Activated CD8-positive, alpha-beta T cell treated with anti-CD3 and anti-CD28 coated beads for 36 hours (primary cell): ENCODE data around the gene NOC2L. TPM values are rescaled to one million over a fixed set of nuclear protein-coding genes. Genes with fewer than 3 reads are reported as not detected.
A peak's percentile ranks its signal among the peaks of the same experiment; 100 is the strongest.

Experiments used
- ATAC-seq: fragments of 200-7000 bp; cut with Tn5 transposase; one replicate; pipeline ENCODE4 v1.10.0; 2021; ENCODE audit warnings: mild to moderate bottlenecking, moderate library complexity
- CTCF ChIA-PET: fragments of 350-600 bp; sonication (Branson Sonifier 250); formaldehyde crosslinking; loops from one replicate; lab custom pipeline; 2021; ENCODE audit warnings: antibody characterized with exemption; lab: Charles Lee
- POLR2A ChIA-PET: fragments of 350-600 bp; sonication (Branson Sonifier 250); formaldehyde crosslinking; loops from one replicate; lab custom pipeline; 2021; ENCODE audit warnings: antibody characterized with exemption; lab: Charles Lee
- DNase-seq: peaks from one replicate; pipeline ENCODE4 v3.0.0-alpha.2; 2020
- H3K27ac Mint-ChIP-seq: one replicate; pipeline ENCODE4 v1.8.0; 2021; ENCODE audit warnings: mild to moderate bottlenecking, mixed read lengths
- H3K27me3 Mint-ChIP-seq: one replicate; pipeline ENCODE4 v1.8.0; 2021; ENCODE audit warnings: mixed read lengths
- H3K36me3 Mint-ChIP-seq: one replicate; pipeline ENCODE4 v1.8.0; 2021; ENCODE audit warnings: low read depth, mixed read lengths
- H3K4me1 Mint-ChIP-seq: one replicate; pipeline ENCODE4 v1.8.0; 2021; ENCODE audit warnings: low read depth, mixed read lengths
- H3K4me3 Mint-ChIP-seq: one replicate; pipeline ENCODE4 v1.8.0; 2021; ENCODE audit warnings: mild to moderate bottlenecking, moderate library complexity, mixed read lengths
- H3K9me3 Mint-ChIP-seq: one replicate; pipeline ENCODE4 v1.8.0; 2021; ENCODE audit warnings: mixed read lengths
- CTCF ChIP-seq: fragments of 200-600 bp; IDR thresholded peaks from one replicate; pipeline ENCODE4 v1.8.0; 2022; ENCODE audit warnings: antibody characterized with exemption, mild to moderate bottlenecking
- intact Hi-C: fragments of 100-400 bp; cut with micrococcal nuclease; formaldehyde crosslinking; loops from one replicate; pipeline ENCODE4 v1.10.0; 2022
- total RNA-seq, 2 experiments: library from RNA; stranded (reverse); gene quantifications; one replicate each; pipeline ENCODE4 v1.2.3, GENCODE V29; 2021

Gene NOC2L
- total RNA-seq, 2 experiments from 2014 or later = 138 to 139 TPM

GRCh38 chr1:964691-965525, 5.9 kb upstream of the NOC2L start:
- Mint-ChIP-seq H3K36me3 (peaks cover 10% of the 10 kb centered on the region), H3K4me3 (no peak overlapping the region), H3K27me3 (peaks cover 8% of the 10 kb centered on the region), H3K9me3 (peaks cover 2% of the 10 kb centered on the region), H3K27ac (no peak overlapping the region), H3K4me1 (peaks cover 11% of the 10 kb centered on the region)
- ATAC-seq = no peak
- DNase-seq = no peak
- intact Hi-C loops = no loop called here
- POLR2A ChIA-PET = interaction anchor here (1.5 kb wide), 1 partner anchor 60 kb away, joined by 3 read pairs; no protein-coding TSS in a partner anchor
- no peak for TF ChIP-seq CTCF
- CTCF ChIA-PET = no interaction called here

DNA sequence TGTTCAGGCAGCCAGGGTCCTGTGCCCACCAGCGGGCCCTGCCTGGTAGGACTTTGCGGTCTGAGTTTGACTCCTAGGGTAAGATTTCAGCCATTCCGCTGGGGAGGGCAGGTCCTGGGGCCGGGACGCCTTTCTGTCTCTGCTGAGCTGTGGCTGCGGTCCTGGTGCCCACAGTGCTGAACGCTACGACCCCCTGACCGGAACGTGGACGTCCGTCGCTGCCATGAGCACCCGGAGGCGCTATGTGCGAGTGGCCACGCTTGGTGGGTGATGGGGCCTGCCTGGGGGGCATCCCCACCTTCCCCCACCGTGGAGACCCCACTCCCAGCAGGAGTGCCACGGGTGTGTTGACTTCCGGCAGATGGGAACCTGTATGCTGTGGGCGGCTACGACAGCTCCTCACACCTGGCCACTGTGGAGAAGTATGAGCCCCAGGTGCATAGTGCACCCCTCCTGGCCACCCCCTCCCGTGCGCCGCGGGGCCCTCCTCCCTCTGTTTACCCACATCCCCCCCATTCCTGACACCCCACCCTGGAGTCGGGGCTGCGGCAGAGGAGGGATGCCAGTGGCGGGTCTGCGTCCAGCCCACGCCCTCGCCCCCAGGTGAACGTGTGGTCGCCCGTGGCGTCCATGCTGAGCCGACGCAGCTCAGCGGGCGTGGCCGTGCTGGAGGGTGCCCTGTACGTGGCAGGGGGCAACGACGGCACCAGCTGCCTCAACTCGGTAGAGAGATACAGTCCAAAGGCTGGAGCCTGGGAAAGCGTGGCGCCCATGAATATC, 4.9 kb upstream of the NOC2L start:
- Mint-ChIP-seq H3K36me3 (peaks cover 10% of the 10 kb centered on the region), H3K9me3 (no peaks in the 10 kb centered on the region), H3K4me3 (no peak overlapping the region), H3K27ac (no peak overlapping the region), H3K27me3 (no peaks in the 10 kb centered on the region), H3K4me1 (peaks cover 11% of the 10 kb centered on the region)
- ATAC-seq = no peak
- POLR2A ChIA-PET = interaction anchor here (1.5 kb wide), 1 partner anchor 59 kb away, joined by 3 read pairs; no protein-coding TSS in a partner anchor
- DNase-seq = no peak
- CTCF ChIA-PET = no interaction called here
- intact Hi-C loops = no loop called here
- TF ChIP-seq CTCF = no peak

DNA sequence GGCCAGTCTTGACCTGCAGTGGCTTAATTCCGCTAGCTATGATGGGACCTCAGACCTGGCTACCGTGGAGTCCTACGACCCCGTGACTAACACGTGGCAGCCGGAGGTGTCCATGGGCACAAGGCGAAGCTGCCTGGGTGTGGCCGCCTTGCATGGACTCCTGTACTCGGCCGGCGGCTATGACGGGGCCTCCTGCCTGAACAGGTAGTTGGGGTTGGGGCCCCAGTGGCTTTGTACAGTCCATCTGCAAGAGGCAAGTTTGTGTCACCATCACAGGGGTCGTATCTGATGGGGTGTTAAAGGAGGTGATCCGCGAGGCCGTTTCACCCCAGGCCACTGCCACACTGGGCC, 4.2 kb upstream of the NOC2L start:
- DNase-seq = no peak
- POLR2A ChIA-PET = no interaction called here
- H3K27ac Mint-ChIP-seq = no peak overlapping the region
- no peaks in the 10 kb centered on the region for H3K9me3 Mint-ChIP-seq
- intact Hi-C loops = no loop called here
- no peak overlapping the region for H3K4me3 Mint-ChIP-seq
- H3K4me1 Mint-ChIP-seq = peaks cover 13% of the 10 kb centered on the region
- TF ChIP-seq CTCF = no peak
- ATAC-seq = no peak
- CTCF ChIA-PET = no interaction called here
- H3K27me3 Mint-ChIP-seq = no peaks in the 10 kb centered on the region
- H3K36me3 Mint-ChIP-seq = peaks cover 13% of the 10 kb centered on the region

- Mint-ChIP-seq H3K27ac (no peak overlapping the region), H3K9me3 (no peaks in the 10 kb centered on the region), H3K4me1 (peaks cover 18% of the 10 kb centered on the region), H3K36me3 (peaks cover 15% of the 10 kb centered on the region), H3K4me3 (peak overlapping the region; percentile 57), H3K27me3 (no peaks in the 10 kb centered on the region)
- ChIA-PET POLR2A (no interaction called here), CTCF (no interaction called here)
- no peak for DNase-seq
- no peak for TF ChIP-seq CTCF
- no peak for ATAC-seq
- intact Hi-C loops = no loop called here
Measured at GRCh38 chr1:962381-963300, 3.6 kb upstream of the NOC2L start.
